HCT116 (cell line): Measurements from ENCODE around the gene CTNNB1.

Experiments used
- EGR1 ChIP-seq: IDR thresholded peaks from 2 replicates; pipeline ENCODE4 v1.6.1; 2012; ENCODE audit warnings: low read depth
- ELF1 ChIP-seq: IDR thresholded peaks from 2 replicates; pipeline ENCODE4 v1.6.1; 2012; ENCODE audit warnings: low read depth, borderline replicate concordance
- EZH2 ChIP-seq: fragments of 200-600 bp; sonication (generic); IDR thresholded peaks from 2 replicates; pipeline ENCODE4 v1.6.1; 2017; ENCODE audit warnings: antibody characterized with exemption, mixed run types
- MAX ChIP-seq: IDR thresholded peaks from 2 replicates; pipeline ENCODE4 v1.6.1; 2012
- POLR2A ChIP-seq: IDR thresholded peaks from 2 replicates; pipeline ENCODE4 v1.7.0; 2011; ENCODE audit warnings: borderline replicate concordance; ENCODE audit not compliant: insufficient read depth, insufficient read length; ENCODE audit errors: extremely low read depth
- YY1 ChIP-seq: IDR thresholded peaks from 2 replicates; pipeline ENCODE4 v1.6.1; 2011; ENCODE audit warnings: low read length, low read depth, moderate library complexity, mild to moderate bottlenecking; ENCODE audit not compliant: insufficient replicate concordance; ENCODE audit errors: extremely low read depth

GRCh38 chr3:41192885-41193284 lies 6.4 kb upstream of the CTNNB1 start:
- TF ChIP-seq EZH2 (no peak), POLR2A (no peak), EGR1 (no peak), MAX (no peak), ELF1 (no peak), YY1 (no peak)
